22Rv1 (cell line): Measurements from ENCODE around the gene CD151.

Experiments used
- H3K27ac ChIP-seq: fragments of 450-650 bp; 2 replicates; pipeline ENCODE4 v1.5.1; 2017
- CTCF ChIP-seq: fragments of 450-650 bp; IDR thresholded peaks from 2 replicates; pipeline ENCODE4 v1.5.1; 2017; ENCODE audit warnings: mild to moderate bottlenecking
- ZFX ChIP-seq: fragments of 450-650 bp; IDR thresholded peaks from 2 replicates; pipeline ENCODE4 v1.6.1; 2017; ENCODE audit warnings: antibody characterized with exemption, borderline replicate concordance

CD151 gene

DNA sequence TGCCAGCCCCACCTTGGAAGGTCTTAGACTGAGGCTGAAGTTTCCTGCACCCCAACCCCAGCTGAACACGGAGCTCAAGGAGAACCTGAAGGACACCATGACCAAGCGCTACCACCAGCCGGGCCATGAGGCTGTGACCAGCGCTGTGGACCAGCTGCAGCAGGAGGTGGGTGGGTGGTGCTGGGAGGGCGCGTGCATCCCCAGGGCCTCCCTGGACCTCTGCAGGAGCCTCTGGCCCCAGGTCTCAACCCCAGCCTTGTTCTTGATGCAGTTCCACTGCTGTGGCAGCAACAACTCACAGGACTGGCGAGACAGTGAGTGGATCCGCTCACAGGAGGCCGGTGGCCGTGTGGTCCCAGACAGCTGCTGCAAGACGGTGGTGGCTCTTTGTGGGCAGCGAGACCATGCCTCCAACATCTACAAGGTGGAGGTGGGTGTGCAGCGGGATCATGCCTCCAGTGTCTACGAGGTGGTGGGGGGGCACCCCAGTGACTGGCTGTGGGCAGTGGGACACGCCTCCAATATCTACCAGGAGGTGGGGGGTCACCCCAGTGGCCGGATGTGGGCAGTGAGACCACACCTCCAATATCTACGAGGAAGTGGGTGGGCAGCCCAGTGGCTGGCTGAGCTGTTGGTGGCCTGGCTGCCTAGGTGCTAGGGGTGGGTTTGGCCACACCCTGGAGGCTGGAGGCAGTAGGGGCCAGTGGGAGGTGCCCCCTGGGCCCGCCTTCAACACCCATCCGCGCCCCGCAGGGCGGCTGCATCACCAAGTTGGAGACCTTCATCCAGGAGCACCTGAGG lies 4.6 kb downstream of the CD151 start:
- H3K27ac ChIP-seq = peak overlapping the region; percentile 82

GRCh38 chr11:837990-838307 lies 5.2 kb downstream of the CD151 start:
- H3K27ac ChIP-seq = peak overlapping the region; percentile 82
- no peak for TF ChIP-seq ZFX
- TF ChIP-seq CTCF = no peak

More for the DNA sequence above, 4.6 kb downstream of the CD151 start:
- TF ChIP-seq CTCF (no peak), ZFX (no peak)

DNA sequence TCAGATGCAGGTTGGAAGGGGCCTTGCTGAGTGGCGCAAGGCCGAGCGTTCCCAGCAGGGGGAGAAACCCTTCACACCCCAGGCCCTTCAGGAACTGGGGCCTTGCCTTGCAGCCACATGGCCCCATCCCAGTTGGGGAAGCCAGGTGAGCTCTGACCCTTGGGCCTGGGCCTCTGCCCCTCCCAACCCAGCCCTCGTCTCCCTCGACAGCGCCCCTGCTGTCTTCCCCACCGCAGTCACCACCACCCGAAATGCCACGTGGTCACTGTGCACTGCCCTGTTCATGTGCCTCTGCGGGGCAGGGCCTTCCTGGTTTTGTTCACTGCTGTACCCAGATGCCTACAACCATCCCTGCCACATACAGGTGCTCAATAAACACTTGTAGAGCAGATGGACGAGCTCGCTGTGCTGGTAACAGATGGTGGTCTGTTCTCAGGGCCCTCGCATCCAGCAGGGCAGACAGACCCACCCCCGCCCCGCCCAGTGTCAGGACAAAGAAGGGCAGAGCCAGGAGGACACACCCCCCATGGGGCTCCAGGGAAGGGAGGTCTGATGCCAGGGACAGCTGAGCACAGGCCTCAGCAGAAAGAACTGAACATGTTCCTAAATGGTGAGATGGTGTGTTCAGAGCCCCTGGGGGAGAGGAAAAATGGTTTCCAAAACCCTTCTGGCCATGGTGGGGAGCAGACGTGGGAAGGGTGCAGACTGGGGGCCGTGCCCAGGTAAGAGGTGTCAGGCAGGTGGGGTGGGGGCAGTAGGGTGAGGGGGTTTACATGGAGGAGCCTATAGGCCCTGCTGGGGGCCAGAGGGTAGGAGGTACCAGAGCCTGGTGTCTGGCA lies 5.9 kb downstream of the CD151 start:
- peak overlapping the region; percentile 82 for H3K27ac ChIP-seq

GRCh38 chr11:839280-839623 lies 6.5 kb downstream of the CD151 start:
- TF ChIP-seq CTCF (no peak), ZFX (no peak)
- peak overlapping the region; percentile 82 for H3K27ac ChIP-seq

More for the DNA sequence above, 5.9 kb downstream of the CD151 start:
- TF ChIP-seq ZFX (no peak), CTCF (peak; percentile 38)

- H3K27ac ChIP-seq = peak overlapping the region; percentile 82
- peak; percentile 53 for TF ChIP-seq CTCF
- TF ChIP-seq ZFX = no peak
Observed at GRCh38 chr11:839875-840617, 7.3 kb downstream of the CD151 start.

- TF ChIP-seq ZFX = no peak
- H3K27ac ChIP-seq = peak overlapping the region; percentile 82
Observed at GRCh38 chr11:841981-842369, 9.2 kb downstream of the CD151 start.

- TF ChIP-seq ZFX (no peak), CTCF (no peak)
- H3K27ac ChIP-seq = peak within 1 kb of the TSS; percentile 82
Observed at GRCh38 chr11:842370-843002, 9.7 kb downstream of the CD151 start, which contains the start of the genes POLR2L and TSPAN4. TSS of gene POLR2L (minus strand) at chr11:842529. CDS start at chr11:842508, 21 bp downstream. TSS of gene TSPAN4 (plus strand) at chr11:842852. CDS start at chr11:850305, 7,453 bp downstream.
